Epithelial cell of esophagus (primary cell): Measurements from ENCODE around the gene CAMK4.

Source experiments
- DNase-seq: peaks from one replicate; pipeline ENCODE4 v3.0.0; 2010; ENCODE audit warnings: low read depth
- H3K4me3 ChIP-seq: 2 replicates; pipeline ENCODE4 v1.5.1; 2011; ENCODE audit warnings: mild to moderate bottlenecking, low read length, control low read depth
- TF ChIP-seq, protein P1 (sequence below): IDR thresholded peaks from 2 replicates; pipeline ENCODE4 v1.5.1; 2011; ENCODE audit warnings: low read depth, mild to moderate bottlenecking, low read length, control low read depth, inconsistent platforms; ENCODE audit not compliant: insufficient read depth; ENCODE audit errors: missing control alignments

The CAMK4 gene

GRCh38 chr5:111262153-111262552 is 38.0 kb downstream of the CAMK4 start:
- DNase-seq = no peak
- no peak overlapping the region for H3K4me3 ChIP-seq
- TF ChIP-seq, protein P1, sequence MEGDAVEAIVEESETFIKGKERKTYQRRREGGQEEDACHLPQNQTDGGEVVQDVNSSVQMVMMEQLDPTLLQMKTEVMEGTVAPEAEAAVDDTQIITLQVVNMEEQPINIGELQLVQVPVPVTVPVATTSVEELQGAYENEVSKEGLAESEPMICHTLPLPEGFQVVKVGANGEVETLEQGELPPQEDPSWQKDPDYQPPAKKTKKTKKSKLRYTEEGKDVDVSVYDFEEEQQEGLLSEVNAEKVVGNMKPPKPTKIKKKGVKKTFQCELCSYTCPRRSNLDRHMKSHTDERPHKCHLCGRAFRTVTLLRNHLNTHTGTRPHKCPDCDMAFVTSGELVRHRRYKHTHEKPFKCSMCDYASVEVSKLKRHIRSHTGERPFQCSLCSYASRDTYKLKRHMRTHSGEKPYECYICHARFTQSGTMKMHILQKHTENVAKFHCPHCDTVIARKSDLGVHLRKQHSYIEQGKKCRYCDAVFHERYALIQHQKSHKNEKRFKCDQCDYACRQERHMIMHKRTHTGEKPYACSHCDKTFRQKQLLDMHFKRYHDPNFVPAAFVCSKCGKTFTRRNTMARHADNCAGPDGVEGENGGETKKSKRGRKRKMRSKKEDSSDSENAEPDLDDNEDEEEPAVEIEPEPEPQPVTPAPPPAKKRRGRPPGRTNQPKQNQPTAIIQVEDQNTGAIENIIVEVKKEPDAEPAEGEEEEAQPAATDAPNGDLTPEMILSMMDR = no peak

DNA sequence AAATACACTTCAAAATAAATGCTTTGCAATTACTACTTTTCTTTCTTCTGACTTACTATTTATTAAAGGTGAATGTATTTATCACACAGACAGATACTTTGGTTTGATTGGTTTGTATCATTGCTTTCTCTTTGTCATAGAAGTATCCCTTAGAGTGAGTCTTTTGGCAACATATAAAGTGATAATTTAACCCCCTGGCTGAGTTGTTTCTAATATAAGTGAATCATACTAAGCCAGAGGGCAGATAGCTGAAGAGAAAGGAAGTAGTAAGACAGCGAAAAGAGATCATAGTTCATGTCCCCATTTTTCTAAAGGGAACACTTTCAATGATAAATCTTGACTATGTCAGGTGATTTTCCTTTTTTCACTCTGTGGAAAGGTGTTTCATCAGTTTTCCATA is 38.6 kb downstream of the CAMK4 start:
- TF ChIP-seq, protein P1 = no peak
- no peak overlapping the region for H3K4me3 ChIP-seq
- peak; percentile 21 for DNase-seq

GRCh38 chr5:111266491-111266890 is 42.3 kb downstream of the CAMK4 start:
- peak; percentile 91 for DNase-seq
- H3K4me3 ChIP-seq = no peak overlapping the region
- TF ChIP-seq, protein P1 = no peak

DNA sequence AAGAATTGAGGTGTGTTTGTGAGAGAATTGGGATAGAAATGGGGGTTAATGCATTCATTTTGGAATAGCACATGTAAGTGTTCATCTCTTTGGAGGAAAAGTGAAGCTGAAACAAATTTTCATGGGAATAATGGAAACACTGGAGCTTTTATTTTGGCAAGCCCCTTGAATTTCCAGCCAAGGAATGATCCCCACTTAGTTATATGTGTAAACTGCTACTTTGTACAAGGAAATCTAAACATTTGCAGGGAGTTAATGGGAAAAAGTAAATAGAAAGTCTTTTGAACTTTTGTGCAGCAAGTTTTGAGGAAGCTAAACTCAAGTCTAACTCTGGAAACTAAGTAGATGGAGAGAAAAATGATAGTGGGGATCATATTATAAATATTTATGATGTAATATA is 44.1 kb downstream of the CAMK4 start:
- no peak for DNase-seq
- TF ChIP-seq, protein P1 = no peak

GRCh38 chr5:111271885-111272284 is 47.7 kb downstream of the CAMK4 start:
- TF ChIP-seq, protein P1 = no peak
- DNase-seq = peak; percentile 4
- H3K4me3 ChIP-seq = no peak overlapping the region

More for the DNA sequence above, 44.1 kb downstream of the CAMK4 start:
- no peak overlapping the region for H3K4me3 ChIP-seq

- TF ChIP-seq, protein P1 = no peak
- no peak overlapping the region for H3K4me3 ChIP-seq
- no peak for DNase-seq
Measured at GRCh38 chr5:111277061-111277460, 52.9 kb downstream of the CAMK4 start.

DNA sequence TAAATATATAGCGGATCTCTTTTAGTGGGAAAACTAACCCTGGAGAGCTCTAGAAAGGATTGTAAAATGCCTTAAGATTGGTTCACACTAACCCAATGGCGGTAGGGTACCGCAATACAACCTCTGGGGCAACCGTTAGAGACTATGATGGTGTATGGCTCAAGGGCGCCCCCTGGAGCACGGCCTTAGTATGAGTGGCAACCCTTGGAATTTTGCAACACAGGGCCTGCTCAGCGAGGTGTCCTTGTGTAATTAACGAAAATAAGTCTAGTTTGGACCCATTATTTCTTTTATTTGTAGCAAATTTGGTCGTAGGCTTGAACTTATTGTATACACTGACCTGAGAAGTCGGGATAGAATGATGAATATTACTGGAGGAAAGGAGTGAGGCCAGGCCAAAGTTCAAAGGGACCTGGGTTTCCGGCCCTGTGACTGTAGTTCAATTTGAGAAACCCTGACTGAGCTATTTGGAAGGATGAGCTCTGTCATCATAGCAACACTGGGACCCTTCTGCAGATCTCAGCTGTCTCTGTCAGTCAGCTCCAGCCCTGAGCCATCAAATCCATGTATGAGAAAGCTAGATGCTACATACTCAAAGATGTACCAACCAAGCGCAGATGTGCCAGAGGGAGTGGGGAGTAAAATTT is 54.8 kb downstream of the CAMK4 start:
- peak; percentile 73 for DNase-seq
- TF ChIP-seq, protein P1 = peak; percentile 93
- no peak overlapping the region for H3K4me3 ChIP-seq
